Keratinocyte (primary cell): ENCODE data around the gene C8B. TPM values are rescaled to one million over a fixed set of nuclear protein-coding genes. Genes with fewer than 3 reads are reported as not detected.

Source experiments
- DNase-seq: peaks from one replicate; pipeline ENCODE4 v3.0.0-alpha.2; 2011; ENCODE audit warnings: low read depth, missing footprints, low spot score
- FAIRE-seq: peaks from 2 replicates; lab custom pipeline; 2011; peaks lifted over from hg19 to GRCh38; lab: Jason Lieb, UNC
- H2AFZ ChIP-seq: 2 replicates; pipeline ENCODE4 v1.6.0; 2012; ENCODE audit warnings: low read length, control low read depth, inconsistent platforms; ENCODE audit not compliant: control insufficient read depth
- H3K27ac ChIP-seq: 2 replicates; pipeline ENCODE4 v1.5.1; 2011; ENCODE audit warnings: low read length; ENCODE audit not compliant: control insufficient read depth, insufficient read depth
- H3K27me3 ChIP-seq: 3 replicates; pipeline ENCODE4 v1.6.0; 2011; ENCODE audit warnings: low read length; ENCODE audit not compliant: control insufficient read depth, insufficient read depth; ENCODE audit errors: extremely low read depth
- H3K36me3 ChIP-seq, 2 experiments: 2 replicates in 1 of 2; 3 replicates in 1 of 2; pipeline ENCODE4 v1.5.1; 2011; ENCODE audit warnings: low read length in 2 of 2, mild to moderate bottlenecking in 1 of 2; ENCODE audit not compliant: control insufficient read depth in 2 of 2, insufficient read depth in 2 of 2; ENCODE audit errors: extremely low read depth in 1 of 2
- H3K4me1 ChIP-seq: 3 replicates; pipeline ENCODE4 v1.5.1; 2011; ENCODE audit warnings: low read length; ENCODE audit not compliant: control insufficient read depth, insufficient read depth; ENCODE audit errors: extremely low read depth
- H3K4me2 ChIP-seq: 3 replicates; pipeline ENCODE4 v1.6.0; 2011; ENCODE audit warnings: low read depth, low read length; ENCODE audit not compliant: control insufficient read depth, insufficient read depth; ENCODE audit errors: extremely low read depth
- H3K4me3 ChIP-seq, 3 experiments: fragments of 200-600 bp in 1 of 3; sonication (generic) in 1 of 3; 2 replicates in 2 of 3; 3 replicates in 1 of 3; pipeline ENCODE4 v1.5.1; 2011 to 2016; ENCODE audit warnings: low read length in 3 of 3, mild to moderate bottlenecking in 3 of 3, control low read depth in 2 of 3, inconsistent platforms in 1 of 3, low read depth in 1 of 3, mixed read lengths in 1 of 3, mixed run types in 1 of 3, moderate library complexity in 1 of 3; ENCODE audit not compliant: control insufficient read depth in 2 of 3, insufficient read depth in 2 of 3; ENCODE audit errors: extremely low read depth in 1 of 3
- H3K79me2 ChIP-seq: 2 replicates; pipeline ENCODE4 v1.6.0; 2012; ENCODE audit warnings: low read length; ENCODE audit not compliant: control insufficient read depth, insufficient read depth
- H3K9ac ChIP-seq: 3 replicates; pipeline ENCODE4 v1.6.0; 2011; ENCODE audit warnings: low read length; ENCODE audit not compliant: control insufficient read depth, insufficient read depth; ENCODE audit errors: extremely low read depth
- H3K9me1 ChIP-seq: 3 replicates; pipeline ENCODE4 v1.6.0; 2011; ENCODE audit warnings: low read length; ENCODE audit not compliant: control insufficient read depth, insufficient read depth; ENCODE audit errors: extremely low read depth
- H3K9me3 ChIP-seq: 2 replicates; pipeline ENCODE4 v1.5.1; 2012; ENCODE audit warnings: low read depth, low read length; ENCODE audit not compliant: control insufficient read depth
- H4K20me1 ChIP-seq: 3 replicates; pipeline ENCODE4 v1.6.0; 2011; ENCODE audit warnings: low read length; ENCODE audit not compliant: control insufficient read depth, insufficient read depth; ENCODE audit errors: extremely low read depth
- EZH2 ChIP-seq: IDR thresholded peaks from one replicate; pipeline ENCODE4 v1.6.1; 2012; ENCODE audit warnings: inconsistent platforms, mild to moderate bottlenecking, low read length, moderate library complexity
- dilution Hi-C: fragments of 300-500 bp; cut with MboI; formaldehyde crosslinking; loops from one replicate; pipeline ENCODE4 v1.7.0; 2020; ENCODE audit warnings: low sequenced_read_pairs; ENCODE audit not compliant: extremely low pct_ligation_motif_present
- polyA plus RNA-seq, 5 experiments: library from polyadenylated mRNA; depleted of rRNA in 3 of 5; stranded (reverse) in 3 of 5; stranded (forward) in 1 of 5; unstranded in 1 of 5; fragments of >200 nt; gene quantifications; 1 replicate in 1 of 5; 2 replicates in 3 of 5; 3 replicates in 1 of 5; pipeline versions ENCODE4 v1.2.1 to v1.2.3, GENCODE V29; 2011 to 2012; ENCODE audit warnings: missing spikeins in 2 of 5, low read depth in 1 of 5, low replicate concordance in 1 of 5
- TF ChIP-seq, protein P1 (sequence below), 3 experiments: IDR thresholded peaks in 1 of 3; conservative IDR thresholded peaks in 1 of 3; optimal IDR thresholded peaks in 1 of 3; 2 replicates in 2 of 3; 3 replicates in 1 of 3; pipeline versions ENCODE3 to v1.5.1; 2011; ENCODE audit warnings: low read length in 3 of 3, mild to moderate bottlenecking in 3 of 3, moderate library complexity in 2 of 3, control low read depth in 1 of 3, inconsistent platforms in 1 of 3; ENCODE audit not compliant: insufficient read depth in 2 of 3; ENCODE audit errors: extremely low read depth in 1 of 3

The C8B gene
- polyA plus RNA-seq, 1 donor (not counting 4 experiments of a cell fraction or from before 2014, with no cell fraction given), result 0.04 TPM

GRCh38 chr1:56890229-56890628, 75.6 kb downstream of the C8B start:
- DNase-seq (no peak), FAIRE-seq (no peak)
- TF ChIP-seq, protein P1, sequence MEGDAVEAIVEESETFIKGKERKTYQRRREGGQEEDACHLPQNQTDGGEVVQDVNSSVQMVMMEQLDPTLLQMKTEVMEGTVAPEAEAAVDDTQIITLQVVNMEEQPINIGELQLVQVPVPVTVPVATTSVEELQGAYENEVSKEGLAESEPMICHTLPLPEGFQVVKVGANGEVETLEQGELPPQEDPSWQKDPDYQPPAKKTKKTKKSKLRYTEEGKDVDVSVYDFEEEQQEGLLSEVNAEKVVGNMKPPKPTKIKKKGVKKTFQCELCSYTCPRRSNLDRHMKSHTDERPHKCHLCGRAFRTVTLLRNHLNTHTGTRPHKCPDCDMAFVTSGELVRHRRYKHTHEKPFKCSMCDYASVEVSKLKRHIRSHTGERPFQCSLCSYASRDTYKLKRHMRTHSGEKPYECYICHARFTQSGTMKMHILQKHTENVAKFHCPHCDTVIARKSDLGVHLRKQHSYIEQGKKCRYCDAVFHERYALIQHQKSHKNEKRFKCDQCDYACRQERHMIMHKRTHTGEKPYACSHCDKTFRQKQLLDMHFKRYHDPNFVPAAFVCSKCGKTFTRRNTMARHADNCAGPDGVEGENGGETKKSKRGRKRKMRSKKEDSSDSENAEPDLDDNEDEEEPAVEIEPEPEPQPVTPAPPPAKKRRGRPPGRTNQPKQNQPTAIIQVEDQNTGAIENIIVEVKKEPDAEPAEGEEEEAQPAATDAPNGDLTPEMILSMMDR (optimal IDR thresholded peaks at IDR 0.05 in 1 of 3, IDR thresholded peaks at IDR 0.05 in 1 of 3, conservative IDR thresholded peaks at IDR 0.05 in 1 of 3; ENCODE audit: extremely low read depth in 1 of 3, insufficient read depth in 2 of 3, low read length in 3 of 3), result no peak
- no peaks in the 10 kb centered on the region for H3K4me1 ChIP-seq
- no peaks in the 10 kb centered on the region for H3K9me3 ChIP-seq
- no peaks in the 10 kb centered on the region for H3K79me2 ChIP-seq
- H4K20me1 ChIP-seq, result no peaks in the 10 kb centered on the region
- dilution Hi-C loops, result no loop called here
- no peak overlapping the region for H2AFZ ChIP-seq
- no peaks in the 10 kb centered on the region for H3K9me1 ChIP-seq
- no peaks in the 10 kb centered on the region for H3K27me3 ChIP-seq
- no peaks in the 10 kb centered on the region for H3K36me3 ChIP-seq
- H3K4me2 ChIP-seq, result no peak overlapping the region
- H3K9ac ChIP-seq, result no peak overlapping the region
- H3K4me3 ChIP-seq, result no peak overlapping the region
- H3K27ac ChIP-seq, result no peak overlapping the region

GRCh38 chr1:56881417-56881816, 84.4 kb downstream of the C8B start:
- Histone ChIP-seq H3K9me3 (no peaks in the 10 kb centered on the region), H3K4me3 (no peak overlapping the region), H3K79me2 (no peaks in the 10 kb centered on the region), H3K4me2 (no peak overlapping the region), H3K36me3 (no peaks in the 10 kb centered on the region), H4K20me1 (no peaks in the 10 kb centered on the region), H3K27ac (no peak overlapping the region), H3K27me3 (no peaks in the 10 kb centered on the region), H3K9ac (no peak overlapping the region), H3K4me1 (no peaks in the 10 kb centered on the region), H3K9me1 (no peaks in the 10 kb centered on the region), H2AFZ (no peak overlapping the region)
- FAIRE-seq (no peak), DNase-seq (no peak)
- TF ChIP-seq, protein P1 (optimal IDR thresholded peaks at IDR 0.05 in 1 of 3, IDR thresholded peaks at IDR 0.05 in 1 of 3, conservative IDR thresholded peaks at IDR 0.05 in 1 of 3; ENCODE audit: extremely low read depth in 1 of 3, insufficient read depth in 2 of 3, low read length in 3 of 3), result no peak
- no peak for TF ChIP-seq EZH2
- dilution Hi-C loops, result no loop called here
